ENCODE results near the gene USP35.

DNA sequence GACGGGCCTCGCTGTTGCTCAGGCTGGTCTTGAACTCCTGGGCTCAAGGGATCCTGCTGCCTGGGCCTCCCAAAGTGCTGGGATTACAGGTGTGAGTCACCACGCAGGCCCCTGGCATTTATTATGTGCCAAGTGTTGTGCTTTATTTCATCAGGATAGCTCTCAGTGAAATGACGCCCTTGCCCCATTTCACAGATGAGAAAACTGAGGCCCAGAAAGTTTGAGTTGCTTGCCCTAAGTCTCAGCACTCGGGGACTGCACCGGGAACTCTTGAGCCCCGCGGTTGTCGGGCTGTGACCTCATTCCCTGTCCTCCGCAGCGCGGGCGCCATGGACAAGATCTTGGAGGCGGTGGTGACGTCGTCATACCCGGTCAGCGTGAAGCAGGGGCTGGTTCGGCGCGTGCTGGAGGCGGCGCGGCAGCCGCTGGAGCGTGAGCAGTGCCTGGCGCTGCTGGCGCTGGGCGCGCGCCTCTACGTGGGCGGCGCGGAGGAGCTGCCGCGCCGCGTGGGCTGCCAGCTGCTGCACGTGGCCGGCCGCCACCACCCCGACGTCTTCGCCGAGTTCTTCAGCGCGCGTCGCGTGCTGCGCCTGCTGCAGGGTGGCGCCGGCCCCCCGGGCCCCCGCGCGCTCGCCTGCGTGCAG lies 7.3 kb downstream of the USP35 start:
- TF ChIP-seq, protein P1, sequence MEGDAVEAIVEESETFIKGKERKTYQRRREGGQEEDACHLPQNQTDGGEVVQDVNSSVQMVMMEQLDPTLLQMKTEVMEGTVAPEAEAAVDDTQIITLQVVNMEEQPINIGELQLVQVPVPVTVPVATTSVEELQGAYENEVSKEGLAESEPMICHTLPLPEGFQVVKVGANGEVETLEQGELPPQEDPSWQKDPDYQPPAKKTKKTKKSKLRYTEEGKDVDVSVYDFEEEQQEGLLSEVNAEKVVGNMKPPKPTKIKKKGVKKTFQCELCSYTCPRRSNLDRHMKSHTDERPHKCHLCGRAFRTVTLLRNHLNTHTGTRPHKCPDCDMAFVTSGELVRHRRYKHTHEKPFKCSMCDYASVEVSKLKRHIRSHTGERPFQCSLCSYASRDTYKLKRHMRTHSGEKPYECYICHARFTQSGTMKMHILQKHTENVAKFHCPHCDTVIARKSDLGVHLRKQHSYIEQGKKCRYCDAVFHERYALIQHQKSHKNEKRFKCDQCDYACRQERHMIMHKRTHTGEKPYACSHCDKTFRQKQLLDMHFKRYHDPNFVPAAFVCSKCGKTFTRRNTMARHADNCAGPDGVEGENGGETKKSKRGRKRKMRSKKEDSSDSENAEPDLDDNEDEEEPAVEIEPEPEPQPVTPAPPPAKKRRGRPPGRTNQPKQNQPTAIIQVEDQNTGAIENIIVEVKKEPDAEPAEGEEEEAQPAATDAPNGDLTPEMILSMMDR (conservative IDR thresholded peaks at IDR 0.05 in 1 of 2, IDR thresholded peaks at IDR 0.05 in 1 of 2; ENCODE audit: extremely low read depth in 1 of 2, insufficient read depth in 1 of 2, low read depth in 1 of 2, low read length in 2 of 2) = no peak
- no peak for TF ChIP-seq EZH2 (IDR thresholded peaks at IDR 0.05; ENCODE audit: borderline replicate concordance, low read length)
